KOPT-K1 (cell line): Measurements from ENCODE around the gene C11orf71.

Experiments
- H3K27ac ChIP-seq: fragments of 200-600 bp; sonication (generic); 2 replicates; pipeline ENCODE4 v1.5.1; 2016; ENCODE audit warnings: antibody characterized with exemption, mild to moderate bottlenecking, low read depth, low read length; ENCODE audit not compliant: poor library complexity, severe bottlenecking
- H3K36me3 ChIP-seq: fragments of 200-600 bp; sonication (generic); 2 replicates; pipeline ENCODE4 v1.5.1; 2017; ENCODE audit warnings: antibody characterized with exemption, mild to moderate bottlenecking, low read length, moderate library complexity; ENCODE audit not compliant: insufficient read depth
- H3K9me3 ChIP-seq: fragments of 200-600 bp; sonication (generic); 2 replicates; pipeline ENCODE4 v1.5.1; 2017; ENCODE audit warnings: antibody characterized with exemption, low read length, mild to moderate bottlenecking; ENCODE audit not compliant: insufficient read depth, poor library complexity, severe bottlenecking

C11orf71 gene

DNA sequence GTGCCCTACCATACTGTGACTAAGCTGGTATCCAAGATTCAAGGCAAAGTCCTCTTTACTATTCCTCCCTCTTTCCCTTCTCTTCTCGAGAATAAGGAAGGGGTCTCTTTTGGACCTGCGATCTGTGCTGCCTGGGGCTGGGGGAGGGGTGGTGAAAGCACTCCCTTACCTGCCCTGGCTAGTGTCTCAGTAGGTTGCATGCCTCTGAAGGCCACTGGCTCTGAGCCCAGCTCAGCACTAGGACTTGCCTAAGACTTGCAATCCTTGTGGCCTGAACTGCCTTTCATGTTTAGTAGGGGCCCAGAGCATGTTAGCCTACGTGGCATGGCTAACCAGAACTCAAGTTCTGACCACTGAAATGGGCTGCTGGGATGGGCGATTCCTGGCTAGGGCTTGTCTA is 26.0 kb upstream of the C11orf71 start:
- H3K27ac ChIP-seq: no peak overlapping the region
- no peaks in the 10 kb centered on the region for H3K9me3 ChIP-seq
- H3K36me3 ChIP-seq: no peaks in the 10 kb centered on the region

GRCh38 chr11:114416441-114416961 is 16.2 kb upstream of the C11orf71 start:
- Histone ChIP-seq H3K9me3 (no peaks in the 10 kb centered on the region), H3K27ac (no peak overlapping the region), H3K36me3 (peaks cover 20% of the 10 kb centered on the region; the same call in 1 of the 2 replicates)

- Histone ChIP-seq H3K27ac (no peak overlapping the region), H3K36me3 (peaks cover 38% of the 10 kb centered on the region), H3K9me3 (no peaks in the 10 kb centered on the region)
Measured at GRCh38 chr11:114413958-114414357, 13.6 kb upstream of the C11orf71 start.

DNA sequence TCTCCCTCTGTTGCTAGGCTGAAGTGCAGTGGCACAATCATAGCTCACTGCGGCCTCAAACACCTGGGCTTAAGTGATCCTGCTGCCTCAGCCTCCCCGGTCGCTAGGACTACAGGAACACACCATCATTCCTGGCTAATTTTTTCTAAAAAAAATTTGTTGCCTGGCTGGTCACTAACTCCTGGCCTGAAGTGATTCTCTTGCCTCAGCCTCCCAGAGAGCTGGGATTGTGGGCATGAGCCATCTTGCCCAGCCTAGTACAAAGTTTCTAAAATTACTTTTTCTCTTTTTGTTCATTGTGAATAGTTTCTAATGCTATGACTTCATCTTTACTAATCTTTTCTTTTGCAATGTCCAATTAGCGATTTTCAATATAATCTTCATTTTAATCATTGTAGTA is 12.6 kb upstream of the C11orf71 start:
- Histone ChIP-seq H3K9me3 (no peaks in the 10 kb centered on the region), H3K27ac (no peak overlapping the region), H3K36me3 (peaks cover 48% of the 10 kb centered on the region)

DNA sequence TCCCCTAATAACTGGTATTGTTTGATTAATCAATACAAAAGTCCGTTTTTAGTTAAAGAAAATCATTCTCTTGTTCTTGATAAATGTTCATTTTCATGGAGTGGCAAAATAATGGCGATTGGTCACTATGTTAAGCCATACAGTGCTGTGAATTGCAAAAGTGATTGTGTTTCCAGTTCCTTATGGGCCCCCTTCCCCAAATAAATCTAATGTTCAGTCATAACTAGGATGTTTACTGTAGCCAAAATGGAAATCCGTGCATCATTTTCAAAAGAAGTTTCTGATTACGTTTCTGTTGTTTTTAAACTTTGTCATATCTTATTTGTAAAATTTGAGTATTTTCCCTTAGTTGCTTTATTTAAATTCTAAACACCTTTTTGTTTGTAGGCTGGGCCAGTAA is 1.0 kb upstream of the C11orf71 start:
- Histone ChIP-seq H3K36me3 (peaks cover 40% of the 10 kb centered on the region), H3K9me3 (no peaks in the 10 kb centered on the region), H3K27ac (peak overlapping the region; percentile 90)

DNA sequence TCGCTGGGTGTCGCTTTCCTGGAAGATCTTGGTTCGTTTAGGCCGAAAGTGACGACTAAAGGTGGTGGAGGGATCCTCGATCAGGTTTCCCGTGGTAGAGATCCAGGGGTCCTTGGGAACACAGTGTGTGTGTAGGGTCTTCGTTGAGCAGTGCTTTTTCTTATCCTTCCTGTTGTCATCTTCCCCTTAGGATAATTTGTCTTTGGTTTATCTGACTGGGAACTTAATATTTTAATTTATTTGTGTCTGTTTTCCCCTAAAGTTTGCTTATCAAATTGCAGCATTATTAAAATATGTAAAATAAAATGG is 558 bp upstream of the C11orf71 start:
- Histone ChIP-seq H3K27ac (peak overlapping the region; percentile 90), H3K9me3 (no peaks in the 10 kb centered on the region), H3K36me3 (peaks cover 35% of the 10 kb centered on the region)

DNA sequence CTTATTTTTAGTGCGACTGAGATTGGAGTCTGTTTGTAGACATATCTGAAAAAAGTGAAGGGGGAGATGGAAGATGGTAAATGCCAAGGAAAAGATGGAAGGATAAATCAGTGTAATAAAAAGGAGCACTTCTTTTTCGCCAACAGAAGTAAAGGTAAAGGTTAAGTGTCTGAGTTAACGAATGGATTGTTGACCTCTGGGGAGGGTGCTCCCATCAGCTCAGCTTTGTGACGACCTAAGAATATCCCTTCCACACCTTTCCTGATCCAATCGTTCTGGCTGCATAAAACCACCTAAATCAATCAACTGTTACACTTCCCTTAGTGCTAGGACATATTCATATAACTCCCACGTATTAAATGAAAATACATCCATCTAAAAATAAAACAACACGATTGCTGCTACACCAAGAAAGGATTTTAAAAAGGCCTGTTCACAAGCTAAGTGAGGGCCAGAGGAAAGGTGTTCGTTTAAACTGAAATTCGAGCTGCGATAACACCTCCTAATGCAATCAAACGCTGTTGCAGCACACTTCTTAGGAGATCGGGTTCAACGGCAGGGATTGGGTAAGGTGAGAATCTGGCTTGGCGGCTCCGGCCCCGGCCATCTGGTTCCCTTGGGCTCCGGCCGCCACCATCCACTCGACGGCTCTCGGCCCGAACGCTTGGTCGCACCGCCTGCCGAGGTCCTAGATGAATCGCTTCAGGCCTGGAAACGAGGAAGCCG is 658 bp downstream of the C11orf71 start:
- Histone ChIP-seq H3K9me3 (no peaks in the 10 kb centered on the region), H3K36me3 (peaks cover 23% of the 10 kb centered on the region), H3K27ac (peak overlapping the region; percentile 90)

DNA sequence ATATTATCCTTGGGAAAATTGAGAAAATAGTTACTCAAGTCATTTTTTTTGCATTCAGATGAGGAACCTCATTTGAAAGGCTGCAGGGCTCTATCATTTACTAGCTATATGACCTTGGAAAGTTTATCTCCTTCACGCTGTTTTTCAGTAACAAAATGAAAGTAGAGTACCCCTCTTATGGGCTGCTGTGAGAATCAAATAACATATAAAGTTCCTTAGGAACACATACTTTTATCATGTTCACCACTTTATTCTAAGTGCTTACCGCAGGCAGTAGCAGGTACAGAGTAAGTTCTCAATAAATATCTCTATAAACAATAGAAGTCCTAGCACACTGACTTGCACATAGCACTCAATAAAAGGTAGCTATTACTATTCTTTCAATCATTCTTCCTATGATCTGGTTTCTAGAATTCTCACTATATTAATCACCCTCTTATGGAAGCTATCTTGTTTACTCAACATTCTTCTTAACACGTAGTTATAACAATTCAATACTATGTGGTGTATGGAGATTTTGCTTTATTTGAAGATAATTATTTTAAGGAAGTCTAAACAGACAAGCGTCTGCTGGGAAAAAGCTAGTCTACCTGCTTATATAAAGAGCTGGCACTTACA is 1.9 kb downstream of the C11orf71 start:
- Histone ChIP-seq H3K27ac (no peak overlapping the region), H3K9me3 (no peaks in the 10 kb centered on the region), H3K36me3 (peaks cover 11% of the 10 kb centered on the region)

GRCh38 chr11:114397349-114397982 is 2.8 kb downstream of the C11orf71 start:
- H3K9me3 ChIP-seq: no peaks in the 10 kb centered on the region
- H3K27ac ChIP-seq: no peak overlapping the region
- H3K36me3 ChIP-seq: peaks cover 1% of the 10 kb centered on the region

DNA sequence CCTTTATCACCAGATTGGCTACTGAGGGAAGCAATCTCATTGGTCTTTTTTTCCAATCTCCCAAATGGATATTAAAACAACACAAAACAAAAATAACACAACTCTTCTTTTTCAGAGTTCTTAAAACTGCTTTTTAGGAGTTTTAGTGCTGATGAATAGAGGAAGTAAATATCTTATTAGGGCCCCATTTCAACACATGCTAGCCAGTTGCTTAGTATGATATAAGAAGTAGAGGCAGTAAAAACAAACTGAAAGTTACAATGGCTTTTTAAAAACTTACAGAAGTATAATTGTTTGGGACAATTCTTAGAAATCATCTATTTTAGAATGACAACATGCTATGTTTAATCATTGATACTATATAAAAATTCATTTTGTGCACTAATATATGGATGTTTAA is 3.4 kb downstream of the C11orf71 start:
- no peak overlapping the region for H3K27ac ChIP-seq
- no peaks in the 10 kb centered on the region for H3K9me3 ChIP-seq
- no peaks in the 10 kb centered on the region for H3K36me3 ChIP-seq

- H3K27ac ChIP-seq: no peak overlapping the region
- H3K36me3 ChIP-seq: no peaks in the 10 kb centered on the region
- no peaks in the 10 kb centered on the region for H3K9me3 ChIP-seq
Measured at GRCh38 chr11:114395736-114396135, 4.6 kb downstream of the C11orf71 start.

DNA sequence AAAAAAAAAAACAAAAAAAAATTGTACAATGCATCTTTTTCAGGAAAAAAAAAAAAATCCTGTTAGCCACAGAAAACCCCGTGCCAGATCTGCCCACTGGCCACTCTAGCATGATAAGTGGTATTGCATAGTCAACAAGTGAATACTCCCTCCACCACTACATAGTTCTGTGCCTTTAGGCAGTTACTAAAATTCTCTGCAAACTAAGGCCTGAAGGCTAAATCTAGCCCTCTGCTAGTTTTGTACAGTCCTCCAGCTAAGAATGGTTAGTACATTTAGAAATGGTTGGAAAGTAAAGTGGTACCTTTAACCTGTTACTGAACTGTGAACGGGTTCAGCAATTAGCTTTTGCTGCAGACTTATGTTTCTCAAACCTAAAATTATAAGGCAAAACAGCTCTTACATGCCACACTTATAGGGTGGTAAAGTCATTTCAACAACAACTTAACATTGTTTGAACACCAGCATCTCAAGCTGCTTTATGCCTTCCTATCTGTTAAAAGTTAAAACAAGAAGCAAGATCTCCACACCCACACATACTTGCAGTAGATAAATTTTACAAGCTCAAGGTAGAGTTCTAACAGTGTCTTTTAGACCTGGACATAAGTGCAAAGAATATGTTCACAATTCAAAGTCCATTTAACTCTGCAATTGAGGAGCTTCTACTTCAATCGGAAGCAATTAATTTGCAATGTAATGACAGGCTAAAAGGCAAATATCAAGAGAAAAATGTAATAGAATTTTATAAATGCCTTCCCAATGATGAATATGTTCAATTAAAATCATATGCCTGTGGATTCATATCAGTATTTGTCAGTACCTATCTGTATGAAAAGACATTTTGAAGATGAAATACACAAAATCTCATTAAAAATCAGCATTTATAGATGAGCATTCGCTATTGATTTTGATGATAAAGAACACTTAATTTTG is 7.3 kb downstream of the C11orf71 start:
- Histone ChIP-seq H3K27ac (no peak overlapping the region), H3K36me3 (no peaks in the 10 kb centered on the region), H3K9me3 (no peaks in the 10 kb centered on the region)

- H3K36me3 ChIP-seq: no peaks in the 10 kb centered on the region
- no peak overlapping the region for H3K27ac ChIP-seq
- peaks cover 6% of the 10 kb centered on the region for H3K9me3 ChIP-seq
Measured at GRCh38 chr11:114386545-114386944, 13.8 kb downstream of the C11orf71 start.

DNA sequence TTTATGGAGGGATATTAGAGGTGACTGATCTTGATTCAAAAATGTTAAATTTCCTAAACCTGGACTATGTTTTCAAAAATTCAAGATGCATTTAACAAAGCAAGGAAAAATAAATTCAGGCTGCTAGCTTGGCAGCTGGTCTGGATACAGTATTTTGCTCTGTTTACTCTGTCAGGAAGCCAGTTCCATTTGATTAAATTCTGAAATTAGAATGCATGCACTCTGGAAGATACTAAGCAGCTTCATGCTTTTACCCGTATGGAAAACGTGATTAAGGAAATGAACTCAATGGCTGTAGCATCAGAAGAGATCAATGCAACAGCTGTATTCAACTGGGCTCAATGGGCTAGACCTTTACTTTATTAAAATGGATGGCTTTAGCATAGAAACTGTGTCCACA is 14.2 kb downstream of the C11orf71 start:
- Histone ChIP-seq H3K36me3 (no peaks in the 10 kb centered on the region), H3K9me3 (peaks cover 6% of the 10 kb centered on the region), H3K27ac (no peak overlapping the region)

- Histone ChIP-seq H3K27ac (no peak overlapping the region), H3K9me3 (peaks cover 6% of the 10 kb centered on the region), H3K36me3 (no peaks in the 10 kb centered on the region)
Measured at GRCh38 chr11:114384487-114384886, 15.8 kb downstream of the C11orf71 start.
